ENCODE measurements around the gene ADCY4. TPM values are rescaled to one million over a fixed set of nuclear protein-coding genes. Genes with fewer than 3 reads are reported as not detected.

Gene ADCY4
- total and polyA plus RNA-seq, 2 of the 13 experiments (the other 11 are each of a cell fraction or from before 2014, with no cell fraction given), result 0.03 TPM; not detected in 1

DNA sequence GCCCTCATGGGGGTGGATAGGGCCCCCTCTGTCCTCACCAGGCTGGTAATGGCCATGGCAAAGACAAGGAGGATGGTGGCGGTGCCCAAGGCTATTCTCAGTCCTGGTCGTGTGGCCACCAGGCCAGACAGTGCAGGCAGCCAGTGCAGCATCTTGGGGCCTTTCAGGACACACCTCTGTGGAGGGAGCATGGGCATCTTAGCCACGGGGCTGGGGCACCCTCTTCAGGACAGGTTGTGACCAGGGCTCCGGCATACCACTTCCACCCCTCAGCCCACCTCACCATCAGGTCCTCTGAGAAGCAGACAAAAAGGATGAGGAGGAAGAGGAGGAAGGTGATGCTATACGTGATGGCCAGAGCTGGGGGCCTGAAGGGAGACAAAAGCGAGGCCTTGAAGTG is 10.8 kb downstream of the ADCY4 start:
- Histone ChIP-seq H3K4me1 (ENCODE audit: insufficient read depth, low read length) (peaks cover 9% of the 10 kb centered on the region), H3K9ac (ENCODE audit: insufficient read depth, low read depth, low read length) (no peak overlapping the region), H2AFZ (ENCODE audit: low read length) (no peak overlapping the region), H4K20me1 (ENCODE audit: insufficient read depth, low read length) (no peaks in the 10 kb centered on the region), H3K9me3 (ENCODE audit: low read length) (no peaks in the 10 kb centered on the region), H3K27ac (ENCODE audit: extremely low read length, insufficient read depth, low read length) (no peak overlapping the region), H3K4me3 (replicated peaks in 1 of 3; ENCODE audit: insufficient read depth in 1 of 3, low read depth in 2 of 3, low read length in 3 of 3) (no peak overlapping the region), H3K79me2 (ENCODE audit: insufficient read depth, low read length) (no peaks in the 10 kb centered on the region), H3K36me3 (replicated peaks in 1 of 2; ENCODE audit: control insufficient read depth in 1 of 2, insufficient read depth in 2 of 2, low read length in 2 of 2) (no peaks in the 10 kb centered on the region), H3K4me2 (ENCODE audit: low read depth, low read length) (no peak overlapping the region), H3K27me3 (ENCODE audit: control insufficient read depth in 1 of 2, insufficient read depth in 2 of 2, low read length in 2 of 2) (peaks cover 25 to 76% of the 10 kb centered on the region in 2 experiments)
- ChIA-PET CTCF (ENCODE audit: low intra/inter-chr PET ratio, low total read pairs) (no interaction called here), POLR2A (interaction anchor here (0.8 to 1.3 kb wide), 3 partner anchors 24 to 108 kb away, joined by 3 to 5 read pairs (median 4); partner anchors contain the start of genes DHRS1, NOP9 and TINF2)
- peak; percentile 21 for ATAC-seq
- 24% methylated on average over 6 of the region's 6 CpGs for WGBS (ENCODE audit: low lambda C conversion rate)
- no TSS peak for BruUV-seq (replicated peaks)
- DNase-seq (ENCODE audit: low spot score), result no peak
- FAIRE-seq, result no peak
- in situ Hi-C loops (cut with HindIII; ENCODE audit: extremely low pct_ligation_motif_present, low pct_unique_long_range_greater_than_20kb) (no loop called here), intact Hi-C loops (cut with micrococcal nuclease; ENCODE audit: unreplicated experiment) (no loop called here)
- TF ChIP-seq, protein P1, sequence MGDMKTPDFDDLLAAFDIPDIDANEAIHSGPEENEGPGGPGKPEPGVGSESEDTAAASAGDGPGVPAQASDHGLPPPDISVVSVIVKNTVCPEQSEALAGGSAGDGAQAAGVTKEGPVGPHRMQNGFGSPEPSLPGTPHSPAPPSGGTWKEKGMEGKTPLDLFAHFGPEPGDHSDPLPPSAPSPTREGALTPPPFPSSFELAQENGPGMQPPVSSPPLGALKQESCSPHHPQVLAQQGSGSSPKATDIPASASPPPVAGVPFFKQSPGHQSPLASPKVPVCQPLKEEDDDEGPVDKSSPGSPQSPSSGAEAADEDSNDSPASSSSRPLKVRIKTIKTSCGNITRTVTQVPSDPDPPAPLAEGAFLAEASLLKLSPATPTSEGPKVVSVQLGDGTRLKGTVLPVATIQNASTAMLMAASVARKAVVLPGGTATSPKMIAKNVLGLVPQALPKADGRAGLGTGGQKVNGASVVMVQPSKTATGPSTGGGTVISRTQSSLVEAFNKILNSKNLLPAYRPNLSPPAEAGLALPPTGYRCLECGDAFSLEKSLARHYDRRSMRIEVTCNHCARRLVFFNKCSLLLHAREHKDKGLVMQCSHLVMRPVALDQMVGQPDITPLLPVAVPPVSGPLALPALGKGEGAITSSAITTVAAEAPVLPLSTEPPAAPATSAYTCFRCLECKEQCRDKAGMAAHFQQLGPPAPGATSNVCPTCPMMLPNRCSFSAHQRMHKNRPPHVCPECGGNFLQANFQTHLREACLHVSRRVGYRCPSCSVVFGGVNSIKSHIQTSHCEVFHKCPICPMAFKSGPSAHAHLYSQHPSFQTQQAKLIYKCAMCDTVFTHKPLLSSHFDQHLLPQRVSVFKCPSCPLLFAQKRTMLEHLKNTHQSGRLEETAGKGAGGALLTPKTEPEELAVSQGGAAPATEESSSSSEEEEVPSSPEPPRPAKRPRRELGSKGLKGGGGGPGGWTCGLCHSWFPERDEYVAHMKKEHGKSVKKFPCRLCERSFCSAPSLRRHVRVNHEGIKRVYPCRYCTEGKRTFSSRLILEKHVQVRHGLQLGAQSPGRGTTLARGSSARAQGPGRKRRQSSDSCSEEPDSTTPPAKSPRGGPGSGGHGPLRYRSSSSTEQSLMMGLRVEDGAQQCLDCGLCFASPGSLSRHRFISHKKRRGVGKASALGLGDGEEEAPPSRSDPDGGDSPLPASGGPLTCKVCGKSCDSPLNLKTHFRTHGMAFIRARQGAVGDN (CRISPR knock-in tag; IDR thresholded peaks at IDR 0.05), result peak; percentile 30; the same call in 1 of the 2 replicates
- TF ChIP-seq, protein P2, sequence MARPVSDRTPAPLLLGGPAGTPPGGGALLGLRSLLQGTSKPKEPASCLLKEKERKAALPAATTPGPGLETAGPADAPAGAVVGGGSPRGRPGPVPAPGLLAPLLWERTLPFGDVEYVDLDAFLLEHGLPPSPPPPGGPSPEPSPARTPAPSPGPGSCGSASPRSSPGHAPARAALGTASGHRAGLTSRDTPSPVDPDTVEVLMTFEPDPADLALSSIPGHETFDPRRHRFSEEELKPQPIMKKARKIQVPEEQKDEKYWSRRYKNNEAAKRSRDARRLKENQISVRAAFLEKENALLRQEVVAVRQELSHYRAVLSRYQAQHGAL (CRISPR knock-in tag; IDR thresholded peaks at IDR 0.05; ENCODE audit: not compliant biosample characterization), result no peak
- TF ChIP-seq ZNF670 (CRISPR knock-in tag; IDR thresholded peaks at IDR 0.05; ENCODE audit: borderline replicate concordance) (no peak), CTCF (CRISPR knock-in tag; IDR thresholded peaks at IDR 0.05) (peak; percentile 52), XBP1 (CRISPR knock-in tag; IDR thresholded peaks at IDR 0.05) (no peak), TOE1 (CRISPR knock-in tag; IDR thresholded peaks at IDR 0.05) (no peak), EHMT2 (IDR thresholded peaks at IDR 0.05; ENCODE audit: borderline replicate concordance, low read depth, low read length) (no peak), ZNF574 (CRISPR knock-in tag; IDR thresholded peaks at IDR 0.05) (0 out of 2 replicates have a peak, but pooled peaks have one; percentile 14), ZNF263 (CRISPR knock-in tag; IDR thresholded peaks at IDR 0.05) (peak; percentile 39; the same call in 1 of the 2 replicates), ZNF225 (CRISPR knock-in tag; IDR thresholded peaks at IDR 0.05) (0 out of 2 replicates have a peak, but pooled peaks have one; percentile 44), ATRX (CRISPR knock-in tag; IDR thresholded peaks at IDR 0.05; ENCODE audit: borderline replicate concordance) (0 out of 2 replicates have a peak, but pooled peaks have one; percentile 40), SMAD1 (CRISPR knock-in tag; IDR thresholded peaks at IDR 0.05; ENCODE audit: borderline replicate concordance, low read depth) (no peak), SAP130 (CRISPR knock-in tag; IDR thresholded peaks at IDR 0.05; ENCODE audit: low read depth) (no peak), E2F1 (CRISPR knock-in tag; IDR thresholded peaks at IDR 0.05) (no peak)

Data from HepG2 (cell line).